Measurements from ENCODE around the gene TRRAP. TPM values are rescaled to one million over a fixed set of nuclear protein-coding genes. Genes with fewer than 3 reads are reported as not detected.

The TRRAP gene
- polyA plus RNA-seq, 2 of the 4 experiments (the other 2 are of a cell fraction): 12.2 to 22.1 TPM

DNA sequence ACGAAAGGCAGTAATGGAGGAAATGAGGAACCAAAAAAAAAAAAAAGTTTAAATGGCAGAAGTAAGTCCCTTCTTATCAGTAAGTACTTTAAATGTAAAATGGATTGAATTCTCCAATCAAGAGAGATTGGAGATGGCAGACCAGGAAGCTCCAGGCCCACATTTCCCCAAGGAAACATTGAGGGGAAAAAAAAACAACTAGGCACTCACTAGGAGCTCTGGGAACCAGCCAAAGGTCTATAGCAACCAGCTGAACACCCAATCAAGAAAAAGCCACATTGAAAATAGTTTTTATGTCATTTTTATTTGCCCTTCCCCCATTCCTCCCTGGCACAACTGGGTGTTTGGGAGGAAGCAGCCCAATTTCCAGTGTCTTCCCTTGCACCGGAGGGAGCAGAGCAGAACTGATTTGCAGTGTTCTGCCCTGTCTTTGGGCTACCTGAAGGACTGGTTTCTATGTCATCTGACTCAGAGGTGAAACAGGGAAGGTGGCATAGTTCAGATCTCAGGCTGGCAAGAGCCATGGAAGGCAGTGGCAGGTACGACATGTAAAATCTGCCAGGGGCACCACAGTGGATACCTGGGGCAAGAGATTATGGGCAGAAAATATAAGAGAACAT lies 143.7 kb downstream of the TRRAP start:
- Histone ChIP-seq H3K9me3 (no peaks in the 10 kb centered on the region), H3K27ac (no peak overlapping the region), H3K4me1 (no peaks in the 10 kb centered on the region), H3K4me2 (no peak overlapping the region), H3K4me3 (no peak overlapping the region)
- no peak for TF ChIP-seq REST (IDR thresholded peaks at IDR 0.05)
- no peak for TF ChIP-seq BHLHE40 (IDR thresholded peaks at IDR 0.05; ENCODE audit: low read depth, low read length)
- TF ChIP-seq RAD21 (conservative IDR thresholded peaks at IDR 0.05 in 1 of 2, IDR thresholded peaks at IDR 0.05 in 1 of 2): no peak
- no peak for TF ChIP-seq TP53 (CRISPR knock-in tag; IDR thresholded peaks at IDR 0.05)
- TF ChIP-seq, protein P1, sequence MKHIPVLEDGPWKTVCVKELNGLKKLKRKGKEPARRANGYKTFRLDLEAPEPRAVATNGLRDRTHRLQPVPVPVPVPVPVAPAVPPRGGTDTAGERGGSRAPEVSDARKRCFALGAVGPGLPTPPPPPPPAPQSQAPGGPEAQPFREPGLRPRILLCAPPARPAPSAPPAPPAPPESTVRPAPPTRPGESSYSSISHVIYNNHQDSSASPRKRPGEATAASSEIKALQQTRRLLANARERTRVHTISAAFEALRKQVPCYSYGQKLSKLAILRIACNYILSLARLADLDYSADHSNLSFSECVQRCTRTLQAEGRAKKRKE (CRISPR knock-in tag; IDR thresholded peaks at IDR 0.05; ENCODE audit: low read depth): no peak
- TF ChIP-seq CBX2 (IDR thresholded peaks at IDR 0.05; ENCODE audit: borderline replicate concordance, low read depth): no peak
- no peak for TF ChIP-seq CHD2 (IDR thresholded peaks at IDR 0.05; ENCODE audit: low read length, partially characterized antibody)
- no peak for TF ChIP-seq KDM5A (IDR thresholded peaks at IDR 0.05)
- DNase-seq (ENCODE audit: low read depth in 1 of 2, low spot score in 1 of 2) (no peak), ATAC-seq (no peak; a peak in 1 of 6 replicates), FAIRE-seq (no peak)
- ChIA-PET POLR2A (no interaction called here), CTCF (interaction anchor here (0.6 to 1.4 kb wide), 5 partner anchors 13 to 621 kb away, joined by 3 to 4 read pairs (median 4); partner anchors contain the start of gene BAIAP2L1)
- WGBS (ENCODE audit: missing lambda C conversion rate): 94% methylated on average over 3 of the region's 3 CpGs

DNA sequence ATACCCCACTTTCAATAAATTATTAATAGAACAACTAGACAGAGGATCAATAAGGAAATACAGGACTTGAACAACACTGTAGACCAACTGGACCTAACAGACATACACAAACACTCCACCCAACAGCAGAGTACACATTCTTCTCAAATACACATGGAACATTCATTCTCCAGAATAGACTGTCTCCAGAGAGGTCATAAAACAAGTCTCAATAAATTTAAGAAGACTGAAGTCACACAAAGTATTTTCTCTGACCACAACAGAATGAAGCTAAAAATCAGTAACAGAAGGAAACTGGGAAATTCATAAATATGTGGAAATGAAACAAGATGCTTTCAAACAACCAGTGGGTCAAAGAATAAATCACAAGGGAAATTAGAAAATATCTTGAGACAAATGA lies 145.7 kb downstream of the TRRAP start:
- CTCF ChIA-PET: interaction anchor here (1.7 to 4.2 kb wide), 2 partner anchors 11 to 12 kb away, joined by 3 to 19 read pairs; no protein-coding TSS in a partner anchor
- H3K9me3 ChIP-seq: no peaks in the 10 kb centered on the region
- no peak overlapping the region for H3K4me2 ChIP-seq
- FAIRE-seq: no peak
- no peak for DNase-seq (ENCODE audit: low read depth in 1 of 2, low spot score in 1 of 2)
- no peak for TF ChIP-seq E2F6 (IDR thresholded peaks at IDR 0.05; ENCODE audit: borderline replicate concordance, low read depth)
- POLR2A ChIA-PET: interaction anchor here (0.6 kb wide), 1 partner anchor 1488 kb away, joined by 3 read pairs; no protein-coding TSS in a partner anchor
- no peak overlapping the region for H3K27ac ChIP-seq
- no peaks in the 10 kb centered on the region for H3K4me1 ChIP-seq
- H3K4me3 ChIP-seq: no peak overlapping the region
- ATAC-seq: no peak

DNA sequence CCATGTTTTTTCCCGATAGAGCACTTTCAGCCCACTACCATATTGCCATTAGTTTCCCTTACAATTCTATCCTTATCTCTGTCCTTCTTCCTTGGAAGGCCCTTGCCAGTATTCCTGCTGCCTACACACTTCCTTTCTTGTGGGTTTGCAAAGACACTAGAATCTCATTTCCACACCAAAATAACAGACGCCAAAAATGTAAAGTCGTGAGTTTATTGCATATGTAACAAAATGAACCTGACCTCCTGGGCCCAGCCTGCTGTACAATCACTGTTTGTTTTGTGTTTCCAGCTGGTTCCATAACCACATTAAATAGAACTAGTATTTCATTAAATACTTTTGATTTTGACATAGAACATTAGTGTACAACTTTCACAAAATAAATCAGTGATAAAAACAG lies 148.9 kb downstream of the TRRAP start:
- Histone ChIP-seq H3K9me3 (no peaks in the 10 kb centered on the region), H3K4me1 (peaks cover 8% of the 10 kb centered on the region; the same call in 1 of the 3 replicates), H3K4me2 (no peak overlapping the region), H3K4me3 (no peak overlapping the region), H3K27ac (no peak overlapping the region)
- no peak for ATAC-seq
- DNase-seq (ENCODE audit: low read depth in 1 of 2, low spot score in 1 of 2): no peak
- CTCF ChIA-PET: interaction anchor here (1.4 to 4.2 kb wide), 3 partner anchors 9 to 247 kb away, joined by 3 to 19 read pairs (median 8); no protein-coding TSS in a partner anchor
- 92% methylated on average over 3 of the region's 3 CpGs for WGBS (ENCODE audit: missing lambda C conversion rate)
- peak; percentile 36 for TF ChIP-seq MAFK (IDR thresholded peaks at IDR 0.05; ENCODE audit: partially characterized antibody)
- TF ChIP-seq, protein P2, sequence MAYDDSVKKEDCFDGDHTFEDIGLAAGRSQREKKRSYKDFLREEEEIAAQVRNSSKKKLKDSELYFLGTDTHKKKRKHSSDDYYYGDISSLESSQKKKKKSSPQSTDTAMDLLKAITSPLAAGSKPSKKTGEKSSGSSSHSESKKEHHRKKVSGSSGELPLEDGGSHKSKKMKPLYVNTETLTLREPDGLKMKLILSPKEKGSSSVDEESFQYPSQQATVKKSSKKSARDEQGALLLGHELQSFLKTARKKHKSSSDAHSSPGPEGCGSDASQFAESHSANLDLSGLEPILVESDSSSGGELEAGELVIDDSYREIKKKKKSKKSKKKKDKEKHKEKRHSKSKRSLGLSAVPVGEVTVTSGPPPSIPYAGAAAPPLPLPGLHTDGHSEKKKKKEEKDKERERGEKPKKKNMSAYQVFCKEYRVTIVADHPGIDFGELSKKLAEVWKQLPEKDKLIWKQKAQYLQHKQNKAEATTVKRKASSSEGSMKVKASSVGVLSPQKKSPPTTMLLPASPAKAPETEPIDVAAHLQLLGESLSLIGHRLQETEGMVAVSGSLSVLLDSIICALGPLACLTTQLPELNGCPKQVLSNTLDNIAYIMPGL (CRISPR knock-in tag; IDR thresholded peaks at IDR 0.05; ENCODE audit: borderline replicate concordance): no peak
- TF ChIP-seq, protein P3, sequence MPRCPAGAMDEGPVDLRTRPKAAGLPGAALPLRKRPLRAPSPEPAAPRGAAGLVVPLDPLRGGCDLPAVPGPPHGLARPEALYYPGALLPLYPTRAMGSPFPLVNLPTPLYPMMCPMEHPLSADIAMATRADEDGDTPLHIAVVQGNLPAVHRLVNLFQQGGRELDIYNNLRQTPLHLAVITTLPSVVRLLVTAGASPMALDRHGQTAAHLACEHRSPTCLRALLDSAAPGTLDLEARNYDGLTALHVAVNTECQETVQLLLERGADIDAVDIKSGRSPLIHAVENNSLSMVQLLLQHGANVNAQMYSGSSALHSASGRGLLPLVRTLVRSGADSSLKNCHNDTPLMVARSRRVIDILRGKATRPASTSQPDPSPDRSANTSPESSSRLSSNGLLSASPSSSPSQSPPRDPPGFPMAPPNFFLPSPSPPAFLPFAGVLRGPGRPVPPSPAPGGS (IDR thresholded peaks at IDR 0.05): no peak
- no peak for FAIRE-seq
- POLR2A ChIA-PET: no interaction called here
